H54 (cell line): ENCODE results near the gene TBC1D10A.

ENCODE experiments used
- DNase-seq: peaks from one replicate; pipeline ENCODE4 v3.0.0; 2011; ENCODE audit warnings: low spot score, mixed read lengths; ENCODE audit not compliant: insufficient read length
- FAIRE-seq: peaks from 3 replicates; lab custom pipeline; 2011; peaks lifted over from hg19 to GRCh38; lab: Jason Lieb, UNC
- POLR2A ChIP-seq: IDR thresholded peaks from 2 replicates; pipeline ENCODE4 v1.6.1; 2011; ENCODE audit warnings: low read depth, mild to moderate bottlenecking, low read length

TBC1D10A gene

GRCh38 chr22:30245985-30246813 lies 80.5 kb downstream of the TBC1D10A start, which contains the start of gene LIF:
Gene LIF (minus strand): TSS chr22:30246759. CDS start chr22:30246695, 64 bp downstream.
- FAIRE-seq = no peak
- no peak for TF ChIP-seq POLR2A
- no peak for DNase-seq

GRCh38 chr22:30245181-30245984 lies 81.4 kb downstream of the TBC1D10A start:
- no peak for DNase-seq
- no peak for FAIRE-seq

GRCh38 chr22:30244641-30245040 lies 82.1 kb downstream of the TBC1D10A start:
- DNase-seq (no peak), FAIRE-seq (no peak)
- no peak for TF ChIP-seq POLR2A

More at GRCh38 chr22:30245181-30245984, 81.4 kb downstream of the TBC1D10A start:
- TF ChIP-seq POLR2A = no peak

- TF ChIP-seq POLR2A = no peak
- no peak for FAIRE-seq
- no peak for DNase-seq
These were observed 82.7 kb downstream of the TBC1D10A start for GRCh38 chr22:30244066-30244465.

GRCh38 chr22:30243661-30244060 lies 83.1 kb downstream of the TBC1D10A start:
- no peak for TF ChIP-seq POLR2A
- DNase-seq (no peak), FAIRE-seq (no peak)
